Coronary artery (tissue), 2 donors: ENCODE data around the gene SPINK2.

Source experiments
- DNase-seq: peaks from one replicate; pipeline ENCODE4 v3.0.0-alpha.2; 2017; ENCODE audit warnings: low spot score
- H3K27ac ChIP-seq, 2 donors: fragments of 200-600 bp; sonication (generic); one replicate each; pipeline ENCODE4 v1.5.1; 2016 to 2019
- H3K4me3 ChIP-seq: fragments of 200-600 bp; sonication (generic); 2 replicates; pipeline ENCODE4 v1.5.1; 2016; ENCODE audit warnings: mild to moderate bottlenecking, moderate library complexity
- CTCF ChIP-seq: fragments of 200-600 bp; sonication (generic); IDR thresholded peaks from one replicate; pipeline ENCODE4 v1.5.1; 2019; ENCODE audit warnings: antibody characterized with exemption

The SPINK2 gene

DNA sequence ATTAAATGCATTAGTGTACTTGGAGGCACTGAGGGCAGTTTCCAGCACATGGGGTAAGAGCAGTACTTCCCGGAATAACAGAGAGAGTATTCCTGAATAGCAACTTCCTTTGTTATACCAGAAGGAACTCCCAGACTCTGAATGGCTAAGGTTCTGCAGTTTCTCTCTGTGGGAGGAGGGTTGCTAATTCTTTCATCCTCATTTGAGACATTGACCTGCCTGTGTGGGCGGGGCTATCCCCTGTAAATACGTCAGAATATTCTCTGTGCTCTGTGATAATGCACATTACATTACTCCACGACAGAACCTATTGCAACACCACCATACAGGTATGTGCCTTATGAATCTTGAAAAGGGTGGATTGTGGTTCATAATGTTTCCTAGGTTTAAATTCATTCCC, 52.7 kb downstream of the SPINK2 start:
- no peak overlapping the region for H3K4me3 ChIP-seq
- no peak overlapping the region for H3K27ac ChIP-seq
- no peak for DNase-seq
- TF ChIP-seq CTCF = no peak

DNA sequence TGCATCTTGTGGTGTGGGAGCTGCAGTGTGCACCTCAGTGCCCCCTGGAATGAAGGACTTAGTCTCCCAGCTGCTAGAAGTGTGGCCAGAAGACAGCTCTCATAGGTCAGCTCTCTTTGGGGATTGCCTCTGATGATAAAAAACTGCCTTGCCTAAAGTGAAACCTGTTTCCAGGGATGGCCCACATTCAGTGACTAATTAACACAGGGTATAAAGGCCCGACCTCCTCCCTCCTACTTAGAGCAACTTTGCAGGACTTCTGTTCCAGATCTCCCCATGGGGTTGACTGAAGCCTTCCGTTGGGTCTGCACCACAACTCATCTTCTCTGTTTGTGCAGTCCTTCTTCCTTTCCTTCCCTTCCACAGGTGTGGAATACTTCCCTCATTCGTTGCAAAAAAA, 53.2 kb downstream of the SPINK2 start:
- no peak for TF ChIP-seq CTCF
- no peak overlapping the region for H3K27ac ChIP-seq
- H3K4me3 ChIP-seq = no peak overlapping the region
- no peak for DNase-seq

DNA sequence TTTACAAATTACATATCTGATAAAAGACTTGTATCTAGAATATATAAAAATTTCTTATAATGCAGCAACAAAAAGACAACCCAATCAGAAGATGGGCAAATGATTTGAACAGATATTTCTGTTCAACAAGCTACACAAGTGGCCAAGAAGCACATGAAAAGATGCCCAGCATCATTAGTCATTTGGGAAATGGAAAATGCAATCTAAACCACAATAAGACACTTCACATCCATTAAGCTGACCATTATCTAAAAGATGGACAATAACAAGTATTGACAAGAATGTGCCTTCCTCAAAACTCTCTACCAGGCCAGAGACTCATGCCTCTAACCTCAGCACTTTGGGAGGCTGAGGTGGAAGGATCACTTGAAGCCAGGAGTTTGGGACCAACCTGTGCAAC, 53.9 kb downstream of the SPINK2 start:
- TF ChIP-seq CTCF = no peak
- H3K27ac ChIP-seq = no peak overlapping the region
- H3K4me3 ChIP-seq = no peak overlapping the region
- no peak for DNase-seq

GRCh38 chr4:56764775-56765174, 56.7 kb downstream of the SPINK2 start:
- no peak overlapping the region for H3K27ac ChIP-seq
- TF ChIP-seq CTCF = no peak
- no peak overlapping the region for H3K4me3 ChIP-seq
- no peak for DNase-seq

- H3K27ac ChIP-seq = no peak overlapping the region
- DNase-seq = no peak
- TF ChIP-seq CTCF = no peak
- H3K4me3 ChIP-seq = no peak overlapping the region
These were observed 57.3 kb downstream of the SPINK2 start for GRCh38 chr4:56764223-56764622.

DNA sequence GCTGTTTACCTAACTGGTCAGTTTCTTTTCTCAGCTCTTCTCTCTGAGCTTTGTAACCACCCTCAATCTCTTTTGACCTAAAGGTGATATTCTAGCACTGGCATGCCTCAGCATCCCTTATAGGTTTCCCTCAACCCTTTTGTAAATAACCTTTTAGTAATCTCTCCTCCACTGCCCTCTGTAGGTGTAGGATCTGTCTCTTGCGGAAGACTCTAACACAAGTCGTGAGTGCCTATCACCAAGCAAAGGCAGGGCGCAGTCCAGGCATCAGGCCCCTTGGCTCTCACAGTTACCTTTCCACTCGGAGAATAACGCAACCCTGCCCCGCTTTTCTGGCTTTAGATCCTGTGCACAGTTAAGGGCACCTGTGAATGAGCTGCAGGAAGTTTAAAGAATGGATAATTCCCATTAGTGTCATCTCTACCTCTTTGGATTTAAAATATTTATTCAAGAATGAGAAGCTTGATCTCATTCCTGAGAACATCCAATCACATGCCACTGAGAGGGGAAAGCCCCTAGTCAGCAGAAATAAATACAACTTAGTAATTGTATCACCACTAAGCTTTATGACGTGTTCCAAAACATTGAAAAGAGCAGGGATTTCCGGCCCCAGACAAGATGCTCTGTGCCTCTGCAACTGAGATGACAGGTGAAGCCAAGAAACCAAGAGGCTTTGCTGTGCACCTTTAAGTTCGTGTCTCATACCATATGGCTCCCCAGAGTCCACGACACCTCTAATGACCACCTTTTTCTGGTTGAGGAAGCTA, 58.8 kb downstream of the SPINK2 start:
- no peak for DNase-seq
- H3K27ac ChIP-seq = no peak overlapping the region
- no peak overlapping the region for H3K4me3 ChIP-seq

More for the DNA sequence above, 58.8 kb downstream of the SPINK2 start:
- TF ChIP-seq CTCF = no peak
